ENCODE data around the gene MYO1B.

DNA sequence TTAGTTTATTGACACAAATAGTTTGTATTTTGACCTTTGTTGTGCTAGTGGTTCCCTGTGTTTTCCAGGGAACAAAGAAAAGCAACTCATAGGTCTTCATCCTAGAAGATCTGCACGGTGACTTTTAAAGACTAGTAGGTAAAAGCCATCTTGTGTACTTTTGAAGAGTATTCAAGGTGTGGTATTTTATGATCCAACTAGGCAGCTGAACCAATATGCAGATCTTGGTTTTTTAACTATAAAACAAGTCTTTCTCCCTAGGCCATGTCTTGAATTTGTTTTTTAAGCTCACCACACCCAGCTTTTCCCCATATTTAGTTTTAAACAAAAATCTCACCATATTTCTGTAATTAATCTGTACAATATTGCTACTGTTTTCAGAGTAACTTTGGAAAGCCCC lies 30.0 kb upstream of the MYO1B start:
- TF ChIP-seq, protein P1, sequence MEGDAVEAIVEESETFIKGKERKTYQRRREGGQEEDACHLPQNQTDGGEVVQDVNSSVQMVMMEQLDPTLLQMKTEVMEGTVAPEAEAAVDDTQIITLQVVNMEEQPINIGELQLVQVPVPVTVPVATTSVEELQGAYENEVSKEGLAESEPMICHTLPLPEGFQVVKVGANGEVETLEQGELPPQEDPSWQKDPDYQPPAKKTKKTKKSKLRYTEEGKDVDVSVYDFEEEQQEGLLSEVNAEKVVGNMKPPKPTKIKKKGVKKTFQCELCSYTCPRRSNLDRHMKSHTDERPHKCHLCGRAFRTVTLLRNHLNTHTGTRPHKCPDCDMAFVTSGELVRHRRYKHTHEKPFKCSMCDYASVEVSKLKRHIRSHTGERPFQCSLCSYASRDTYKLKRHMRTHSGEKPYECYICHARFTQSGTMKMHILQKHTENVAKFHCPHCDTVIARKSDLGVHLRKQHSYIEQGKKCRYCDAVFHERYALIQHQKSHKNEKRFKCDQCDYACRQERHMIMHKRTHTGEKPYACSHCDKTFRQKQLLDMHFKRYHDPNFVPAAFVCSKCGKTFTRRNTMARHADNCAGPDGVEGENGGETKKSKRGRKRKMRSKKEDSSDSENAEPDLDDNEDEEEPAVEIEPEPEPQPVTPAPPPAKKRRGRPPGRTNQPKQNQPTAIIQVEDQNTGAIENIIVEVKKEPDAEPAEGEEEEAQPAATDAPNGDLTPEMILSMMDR (conservative IDR thresholded peaks at IDR 0.05; ENCODE audit: low read depth, low read length): no peak
- TF ChIP-seq EZH2 (IDR thresholded peaks at IDR 0.05; ENCODE audit: borderline replicate concordance, low read depth, low read length, poor library complexity, severe bottlenecking): no peak

Measured in A673 (cell line).